Measurements from ENCODE around the gene SBF2.

Gene SBF2

DNA sequence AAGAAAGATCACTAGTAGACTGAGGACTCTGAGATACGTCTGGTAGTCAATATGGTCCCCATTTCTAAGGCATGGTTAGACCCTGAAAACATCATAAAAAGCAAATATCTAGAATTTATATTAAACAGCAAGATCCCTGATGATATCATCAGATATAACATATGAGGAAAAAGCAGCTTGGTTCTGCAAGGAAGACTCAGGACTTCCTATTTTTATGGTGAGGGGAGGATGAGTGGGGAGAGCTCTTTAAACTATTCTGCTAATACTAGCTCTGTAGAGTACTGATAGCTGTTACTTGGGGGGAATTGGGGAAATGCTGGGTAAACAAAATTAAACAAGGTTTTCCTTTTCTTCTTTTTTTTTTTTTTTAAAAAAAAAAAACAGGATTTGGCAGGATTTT lies 394.3 kb downstream of the SBF2 start:
- no peak for DNase-seq (ENCODE audit: low spot score)

DNA sequence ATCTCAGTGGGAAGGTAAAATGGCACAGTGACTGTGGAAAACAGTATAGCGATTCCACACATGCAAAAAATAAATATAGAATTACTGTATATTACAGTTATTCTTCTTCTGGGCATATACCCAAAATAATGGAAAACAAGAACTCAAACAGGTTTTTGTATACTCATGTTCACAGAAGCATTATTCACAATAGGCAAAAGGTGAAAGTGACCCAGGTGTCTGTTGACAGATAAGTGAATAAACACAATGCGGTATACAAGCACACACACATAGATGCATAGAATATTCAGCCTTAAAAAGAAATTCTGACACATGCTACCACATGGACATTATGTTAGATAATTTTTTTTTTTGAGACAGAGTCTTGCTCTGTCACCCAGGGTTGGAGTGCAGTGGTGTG lies 397.1 kb downstream of the SBF2 start:
- no peak for DNase-seq (ENCODE audit: low spot score)

GRCh38 chr11:9895006-9895405 lies 399.0 kb downstream of the SBF2 start:
- no peak for DNase-seq (ENCODE audit: low spot score)

DNA sequence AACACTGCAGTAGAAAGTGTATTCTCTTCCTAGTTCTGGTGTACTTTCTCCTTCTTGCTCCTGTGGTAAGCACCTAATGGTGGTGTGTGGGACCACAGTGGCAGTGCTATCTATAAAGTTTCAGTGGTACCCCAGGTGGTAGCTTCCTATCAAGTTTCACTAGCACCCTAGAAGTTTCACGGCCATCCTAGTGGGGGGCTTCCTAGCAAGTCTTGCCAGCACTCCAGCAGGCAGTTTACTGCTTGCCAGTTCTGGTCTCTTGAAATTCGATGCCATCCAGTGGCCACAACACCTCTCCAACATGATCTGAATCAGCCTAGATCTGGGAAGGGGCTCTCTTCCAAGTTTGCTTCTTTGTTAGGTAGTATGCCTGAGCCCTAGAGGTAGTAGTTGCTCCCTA lies 400.5 kb downstream of the SBF2 start:
- peak; percentile 26 for DNase-seq (ENCODE audit: low spot score)

DNA sequence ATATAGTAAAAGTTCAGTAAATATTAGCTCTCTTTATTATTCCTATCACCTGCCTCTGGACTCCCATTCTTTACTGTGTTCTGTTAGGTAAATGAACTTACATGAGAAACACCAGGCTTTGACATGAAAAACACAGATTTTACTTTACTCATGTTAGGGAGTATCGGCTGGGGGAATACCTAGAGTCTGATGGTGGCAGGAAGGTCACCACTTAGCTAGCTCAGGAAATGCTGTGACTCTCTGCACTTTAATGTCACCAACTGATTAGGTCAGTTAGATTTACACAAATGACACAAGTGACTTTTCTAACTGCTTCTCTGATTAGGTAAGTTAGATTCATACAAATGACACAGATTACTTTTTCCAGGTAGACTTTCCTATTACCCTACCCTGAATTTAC lies 405.1 kb downstream of the SBF2 start:
- DNase-seq (ENCODE audit: low spot score), result no peak

DNA sequence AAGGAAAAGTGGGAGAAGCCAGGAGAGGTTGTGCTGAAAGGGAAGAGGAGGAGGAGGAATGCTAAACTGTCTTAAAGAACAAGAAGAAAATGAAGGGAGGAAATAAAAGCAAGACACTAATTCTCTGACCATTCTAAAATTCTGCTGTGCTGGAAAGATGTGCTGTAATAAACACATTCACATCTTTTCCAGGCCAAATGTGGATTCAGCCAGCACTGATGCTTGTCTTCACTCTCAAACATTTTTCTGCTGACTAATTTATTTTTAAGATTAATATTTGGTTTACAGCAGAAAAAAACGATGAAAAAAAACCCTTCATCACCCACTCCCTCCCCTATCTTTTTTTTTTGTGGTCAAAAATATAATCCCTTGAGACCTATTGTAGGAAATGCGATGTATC lies 406.5 kb downstream of the SBF2 start:
- DNase-seq (ENCODE audit: low spot score), result no peak

DNA sequence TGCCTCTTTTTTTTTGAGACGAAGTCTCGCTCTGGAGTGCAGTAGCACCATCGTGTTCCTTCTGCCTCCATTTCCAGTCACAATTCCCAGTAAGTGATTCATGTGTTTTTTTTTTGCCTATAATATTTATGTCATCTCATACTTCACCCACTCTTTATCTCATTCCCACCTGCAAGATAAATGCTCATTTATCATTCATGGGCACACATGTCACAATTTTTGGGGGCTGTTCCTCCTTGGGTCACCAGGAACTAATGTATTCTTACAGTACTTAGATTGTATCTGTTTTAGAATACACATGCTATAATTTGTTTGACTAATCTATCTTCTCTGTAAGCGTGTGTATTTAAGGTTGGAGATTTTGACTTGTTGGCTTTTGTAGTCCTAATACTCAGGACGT lies 407.4 kb downstream of the SBF2 start:
- DNase-seq (ENCODE audit: low spot score), result no peak

GRCh38 chr11:9884601-9885000 lies 409.4 kb downstream of the SBF2 start:
- DNase-seq (ENCODE audit: low spot score), result no peak

GRCh38 chr11:9880657-9881056 lies 413.4 kb downstream of the SBF2 start:
- no peak for DNase-seq (ENCODE audit: low spot score)

GRCh38 chr11:9878936-9879335 lies 415.1 kb downstream of the SBF2 start:
- DNase-seq (ENCODE audit: low spot score), result no peak

DNA sequence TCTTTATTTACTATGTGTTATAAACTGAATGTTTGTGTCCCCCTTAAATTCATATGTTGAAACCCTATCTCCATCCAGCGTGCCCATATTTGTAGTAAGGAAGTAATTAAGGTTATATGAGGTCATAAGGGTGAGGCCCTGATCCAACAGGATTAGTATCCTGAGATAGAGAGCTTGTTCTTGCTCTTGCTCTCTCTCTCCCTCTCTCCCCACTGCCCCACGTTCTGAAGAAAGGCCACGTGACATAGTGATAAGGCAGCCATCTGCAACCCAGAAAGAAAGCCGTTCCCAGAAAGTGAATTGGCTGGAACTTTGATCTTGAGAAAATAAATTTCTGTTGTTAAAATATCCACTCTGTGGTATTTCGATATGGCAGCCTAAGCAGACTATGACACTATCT lies 417.7 kb downstream of the SBF2 start:
- DNase-seq (ENCODE audit: low spot score), result no peak

GRCh38 chr11:9875862-9876261 lies 418.2 kb downstream of the SBF2 start:
- no peak for DNase-seq (ENCODE audit: low spot score)

DNA sequence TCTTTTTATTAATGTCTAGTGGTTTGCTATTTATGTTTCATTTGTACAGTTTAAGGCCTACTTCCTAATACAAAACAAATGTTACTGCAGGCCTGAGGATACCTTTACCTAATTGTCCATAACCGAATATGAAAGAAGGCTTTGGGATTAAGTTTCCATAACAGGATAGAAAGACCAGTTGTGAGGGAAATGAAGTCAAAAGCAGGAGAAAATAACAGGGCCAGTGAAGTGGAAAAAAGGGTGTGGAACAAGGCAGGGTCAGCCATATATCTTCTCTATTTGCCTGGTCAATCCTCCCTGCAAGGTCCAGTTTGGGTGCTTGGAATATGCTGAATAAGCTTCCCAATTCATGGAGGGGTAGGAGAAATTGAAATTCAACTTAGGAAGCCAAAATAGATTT lies 418.6 kb downstream of the SBF2 start:
- no peak for DNase-seq (ENCODE audit: low spot score)

GRCh38 chr11:9874466-9874865 lies 419.6 kb downstream of the SBF2 start:
- DNase-seq (ENCODE audit: low spot score), result no peak

DNA sequence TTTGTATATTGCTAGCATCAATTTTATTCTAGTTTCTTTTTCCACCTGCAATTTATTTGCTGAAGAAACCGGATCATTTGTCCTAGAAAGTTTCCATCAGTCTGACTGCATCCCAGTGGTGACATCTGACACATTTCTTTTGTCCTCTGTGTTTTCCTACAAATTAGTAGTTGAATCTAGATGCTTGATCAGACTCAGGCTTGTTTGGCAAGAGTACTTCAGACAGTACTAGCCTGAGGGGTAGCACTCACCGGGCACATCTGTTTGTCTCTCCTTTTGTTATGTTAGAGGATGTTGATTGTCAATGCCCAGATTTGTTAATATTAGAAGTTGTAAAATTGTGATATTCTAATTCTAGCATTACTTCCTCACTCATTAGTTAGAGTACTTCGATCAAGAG lies 425.4 kb downstream of the SBF2 start:
- DNase-seq (ENCODE audit: low spot score), result no peak

GRCh38 chr11:9862981-9863380 lies 431.0 kb downstream of the SBF2 start:
- DNase-seq (ENCODE audit: low spot score), result no peak

- DNase-seq (ENCODE audit: low spot score), result peak; percentile 68
Measured at GRCh38 chr11:9861860-9862725, 431.9 kb downstream of the SBF2 start.

- no peak for DNase-seq (ENCODE audit: low spot score)
Measured at GRCh38 chr11:9859554-9860305, 434.3 kb downstream of the SBF2 start.

- no peak for DNase-seq (ENCODE audit: low spot score)
Measured at GRCh38 chr11:9858822-9859221, 435.2 kb downstream of the SBF2 start.

DNA sequence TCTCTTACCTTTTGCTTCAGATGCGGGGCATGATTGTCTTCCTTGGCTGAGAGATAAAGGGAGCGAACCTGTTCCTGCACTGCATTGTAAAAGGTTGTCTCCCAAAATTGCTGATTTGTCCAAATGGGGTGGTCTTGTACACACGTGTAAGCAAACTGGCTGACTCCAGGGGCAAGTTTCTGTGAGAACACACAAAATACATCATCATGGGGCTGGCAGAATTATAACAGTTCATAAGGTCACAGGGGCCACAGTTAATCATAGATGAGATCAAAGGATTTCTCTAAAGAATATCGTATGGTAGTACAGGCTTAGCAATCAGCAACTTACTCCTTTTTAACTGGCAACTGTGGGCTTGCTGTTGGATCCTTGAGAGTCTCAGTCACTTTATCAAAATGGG lies 435.8 kb downstream of the SBF2 start:
- no peak for DNase-seq (ENCODE audit: low spot score)

GRCh38 chr11:9855579-9856287 lies 438.3 kb downstream of the SBF2 start:
- DNase-seq (ENCODE audit: low spot score), result no peak

- no peak for DNase-seq (ENCODE audit: low spot score)
Measured at GRCh38 chr11:9853929-9854552, 440.0 kb downstream of the SBF2 start.

All from iPS-NIHi11 (cell line).